ENCODE results near the gene KANSL1L.

GRCh38 chr2:210162466-210163124 is 8.6 kb downstream of the KANSL1L start:
- no peak for TF ChIP-seq CTCF (IDR thresholded peaks at IDR 0.05; ENCODE audit: insufficient read depth, low read length)
- no peak for TF ChIP-seq POLR2AphosphoS5 (IDR thresholded peaks at IDR 0.05; ENCODE audit: low read depth)
- TF ChIP-seq, protein P1, sequence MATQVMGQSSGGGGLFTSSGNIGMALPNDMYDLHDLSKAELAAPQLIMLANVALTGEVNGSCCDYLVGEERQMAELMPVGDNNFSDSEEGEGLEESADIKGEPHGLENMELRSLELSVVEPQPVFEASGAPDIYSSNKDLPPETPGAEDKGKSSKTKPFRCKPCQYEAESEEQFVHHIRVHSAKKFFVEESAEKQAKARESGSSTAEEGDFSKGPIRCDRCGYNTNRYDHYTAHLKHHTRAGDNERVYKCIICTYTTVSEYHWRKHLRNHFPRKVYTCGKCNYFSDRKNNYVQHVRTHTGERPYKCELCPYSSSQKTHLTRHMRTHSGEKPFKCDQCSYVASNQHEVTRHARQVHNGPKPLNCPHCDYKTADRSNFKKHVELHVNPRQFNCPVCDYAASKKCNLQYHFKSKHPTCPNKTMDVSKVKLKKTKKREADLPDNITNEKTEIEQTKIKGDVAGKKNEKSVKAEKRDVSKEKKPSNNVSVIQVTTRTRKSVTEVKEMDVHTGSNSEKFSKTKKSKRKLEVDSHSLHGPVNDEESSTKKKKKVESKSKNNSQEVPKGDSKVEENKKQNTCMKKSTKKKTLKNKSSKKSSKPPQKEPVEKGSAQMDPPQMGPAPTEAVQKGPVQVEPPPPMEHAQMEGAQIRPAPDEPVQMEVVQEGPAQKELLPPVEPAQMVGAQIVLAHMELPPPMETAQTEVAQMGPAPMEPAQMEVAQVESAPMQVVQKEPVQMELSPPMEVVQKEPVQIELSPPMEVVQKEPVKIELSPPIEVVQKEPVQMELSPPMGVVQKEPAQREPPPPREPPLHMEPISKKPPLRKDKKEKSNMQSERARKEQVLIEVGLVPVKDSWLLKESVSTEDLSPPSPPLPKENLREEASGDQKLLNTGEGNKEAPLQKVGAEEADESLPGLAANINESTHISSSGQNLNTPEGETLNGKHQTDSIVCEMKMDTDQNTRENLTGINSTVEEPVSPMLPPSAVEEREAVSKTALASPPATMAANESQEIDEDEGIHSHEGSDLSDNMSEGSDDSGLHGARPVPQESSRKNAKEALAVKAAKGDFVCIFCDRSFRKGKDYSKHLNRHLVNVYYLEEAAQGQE (IDR thresholded peaks at IDR 0.05; ENCODE audit: insufficient replicate concordance, low read depth), result no peak
- TF ChIP-seq GABPA (IDR thresholded peaks at IDR 0.05; ENCODE audit: low read depth), result no peak
